Breast epithelium (tissue), 3 donors: ENCODE measurements around the gene OR2V1.

Experiments used
- POLR2A ChIP-seq: fragments of 450-650 bp; IDR thresholded peaks from one replicate; pipeline ENCODE4 v1.6.1; 2016; ENCODE audit warnings: antibody characterized with exemption, mild to moderate bottlenecking, moderate library complexity
- TF ChIP-seq, protein P1 (sequence below), 3 donors: fragments of 450-650 bp; IDR thresholded peaks; one replicate each; pipeline ENCODE4 v1.5.1; 2016 to 2017; ENCODE audit warnings: antibody characterized with exemption in 3 of 3, mild to moderate bottlenecking in 3 of 3, moderate library complexity in 3 of 3

DNA sequence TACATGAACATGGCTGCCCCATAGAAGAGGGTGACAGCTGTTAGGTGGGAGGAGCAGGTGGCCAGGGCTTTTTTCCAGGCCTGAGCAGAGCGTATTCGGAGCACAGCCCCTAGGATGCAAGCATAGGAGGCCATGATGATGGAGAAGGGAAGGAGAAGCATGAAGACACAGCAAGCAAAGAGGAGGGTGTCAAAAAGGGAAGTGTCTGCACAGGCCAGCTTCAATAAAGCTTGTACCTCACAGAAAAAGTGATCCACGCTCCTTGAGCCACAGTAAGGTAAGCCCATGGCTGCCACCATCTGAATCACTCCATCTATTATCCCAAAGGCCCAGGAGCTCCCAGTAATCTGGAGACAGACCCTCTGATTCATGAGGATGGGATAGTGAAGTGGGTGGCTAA lies 6.4 kb downstream of the OR2V1 start:
- no peak for TF ChIP-seq POLR2A
- TF ChIP-seq, protein P1, sequence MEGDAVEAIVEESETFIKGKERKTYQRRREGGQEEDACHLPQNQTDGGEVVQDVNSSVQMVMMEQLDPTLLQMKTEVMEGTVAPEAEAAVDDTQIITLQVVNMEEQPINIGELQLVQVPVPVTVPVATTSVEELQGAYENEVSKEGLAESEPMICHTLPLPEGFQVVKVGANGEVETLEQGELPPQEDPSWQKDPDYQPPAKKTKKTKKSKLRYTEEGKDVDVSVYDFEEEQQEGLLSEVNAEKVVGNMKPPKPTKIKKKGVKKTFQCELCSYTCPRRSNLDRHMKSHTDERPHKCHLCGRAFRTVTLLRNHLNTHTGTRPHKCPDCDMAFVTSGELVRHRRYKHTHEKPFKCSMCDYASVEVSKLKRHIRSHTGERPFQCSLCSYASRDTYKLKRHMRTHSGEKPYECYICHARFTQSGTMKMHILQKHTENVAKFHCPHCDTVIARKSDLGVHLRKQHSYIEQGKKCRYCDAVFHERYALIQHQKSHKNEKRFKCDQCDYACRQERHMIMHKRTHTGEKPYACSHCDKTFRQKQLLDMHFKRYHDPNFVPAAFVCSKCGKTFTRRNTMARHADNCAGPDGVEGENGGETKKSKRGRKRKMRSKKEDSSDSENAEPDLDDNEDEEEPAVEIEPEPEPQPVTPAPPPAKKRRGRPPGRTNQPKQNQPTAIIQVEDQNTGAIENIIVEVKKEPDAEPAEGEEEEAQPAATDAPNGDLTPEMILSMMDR (IDR thresholded peaks at IDR 0.05): no peak
